Gastrocnemius medialis (tissue), 4 donors: Measurements from ENCODE around the gene TFEB. TPM values are rescaled to one million over a fixed set of nuclear protein-coding genes. Genes with fewer than 3 reads are reported as not detected.

Experiments used
- ATAC-seq, 2 donors: fragments of 150-250 bp; one replicate each; pipeline ENCODE4 v1.9.1; 2016
- DNase-seq, 2 donors: peaks; one replicate each; pipeline ENCODE4 v3.0.0-alpha.2; 2019
- H3K27ac ChIP-seq, 4 donors: fragments of 200-600 bp; sonication (generic); 1 replicate in 1 of 4; 2 replicates in 3 of 4; pipeline ENCODE4 v1.5.1; 2016 to 2018; ENCODE audit warnings: mild to moderate bottlenecking in 2 of 4, moderate library complexity in 1 of 4
- H3K27me3 ChIP-seq, 3 donors: fragments of 200-600 bp; sonication (generic) in 2 of 3; 1 replicate in 1 of 3; 2 replicates in 2 of 3; pipeline versions ENCODE4 v1.5.1 to v1.6.0; 2016 to 2019; ENCODE audit warnings: mild to moderate bottlenecking in 1 of 3, moderate library complexity in 1 of 3
- H3K36me3 ChIP-seq, 2 donors: fragments of 200-600 bp; sonication (generic) in 1 of 2; one replicate each; pipeline ENCODE4 v1.5.1; 2017 to 2018
- H3K4me1 ChIP-seq, 2 donors: fragments of 200-600 bp; sonication (generic) in 1 of 2; one replicate each; pipeline ENCODE4 v1.5.1; 2016 to 2017; ENCODE audit warnings: mild to moderate bottlenecking in 2 of 2
- H3K4me3 ChIP-seq, 4 donors: fragments of 200-600 bp; sonication (generic) in 3 of 4; 1 replicate in 1 of 4; 2 replicates in 3 of 4; pipeline ENCODE4 v1.5.1; 2016 to 2019; ENCODE audit warnings: mild to moderate bottlenecking in 2 of 4
- H3K9me3 ChIP-seq, 3 donors: fragments of 200-600 bp; sonication (generic) in 2 of 3; 1 replicate in 1 of 3; 2 replicates in 2 of 3; pipeline ENCODE4 v1.5.1; 2016 to 2019
- POLR2A ChIP-seq, 2 donors: fragments of 450-650 bp; IDR thresholded peaks; one replicate each; pipeline ENCODE4 v1.6.1; 2017; ENCODE audit warnings: antibody characterized with exemption in 2 of 2, mild to moderate bottlenecking in 2 of 2, moderate library complexity in 2 of 2
- in situ Hi-C, 4 donors: fragments of 200-750 bp; cut with MboI; loops; one replicate each; pipeline versions ENCODE4 v1.15.0 to v1.8.0; 2017; ENCODE audit warnings: low sequenced_read_pairs in 4 of 4
- intact Hi-C: fragments of 100-400 bp; cut with DNase I; formaldehyde crosslinking; loops from one replicate; pipeline ENCODE4 v1.15.1; 2023; ENCODE audit warnings: low total_unique reads
- total RNA-seq, 4 donors: library from RNA; depleted of rRNA; stranded (reverse); fragments of >200 nt; gene quantifications; one replicate each; pipeline versions ENCODE4 v1.1.0 to v1.2.3, GENCODE V29; 2016
- TF ChIP-seq, protein P1 (sequence below), 5 experiments: fragments of 450-650 bp in 3 of 5; fragments of 200-600 bp in 2 of 5; sonication (generic) in 2 of 5; IDR thresholded peaks in 4 of 5; conservative IDR thresholded peaks in 1 of 5; 1 replicate in 4 of 5; 2 replicates in 1 of 5; pipeline ENCODE4 v1.5.1; 2016 to 2019; ENCODE audit warnings: antibody characterized with exemption in 5 of 5, mild to moderate bottlenecking in 3 of 5, moderate library complexity in 3 of 5

The TFEB gene
- total RNA-seq, 4 donors from 2014 or later, result 82.8 to 121 (median 93.3) TPM

GRCh38 chr6:41719436-41720261, 15.8 kb downstream of the TFEB start:
- in situ Hi-C loops (no loop called here), intact Hi-C loops (no loop called here)
- H3K4me3 ChIP-seq, result peak overlapping the region in 1 of 4 donors; percentile 21
- DNase-seq, result no peak
- peak overlapping the region; percentile 97 to 99 (median 98) for H3K27ac ChIP-seq
- TF ChIP-seq, protein P1, sequence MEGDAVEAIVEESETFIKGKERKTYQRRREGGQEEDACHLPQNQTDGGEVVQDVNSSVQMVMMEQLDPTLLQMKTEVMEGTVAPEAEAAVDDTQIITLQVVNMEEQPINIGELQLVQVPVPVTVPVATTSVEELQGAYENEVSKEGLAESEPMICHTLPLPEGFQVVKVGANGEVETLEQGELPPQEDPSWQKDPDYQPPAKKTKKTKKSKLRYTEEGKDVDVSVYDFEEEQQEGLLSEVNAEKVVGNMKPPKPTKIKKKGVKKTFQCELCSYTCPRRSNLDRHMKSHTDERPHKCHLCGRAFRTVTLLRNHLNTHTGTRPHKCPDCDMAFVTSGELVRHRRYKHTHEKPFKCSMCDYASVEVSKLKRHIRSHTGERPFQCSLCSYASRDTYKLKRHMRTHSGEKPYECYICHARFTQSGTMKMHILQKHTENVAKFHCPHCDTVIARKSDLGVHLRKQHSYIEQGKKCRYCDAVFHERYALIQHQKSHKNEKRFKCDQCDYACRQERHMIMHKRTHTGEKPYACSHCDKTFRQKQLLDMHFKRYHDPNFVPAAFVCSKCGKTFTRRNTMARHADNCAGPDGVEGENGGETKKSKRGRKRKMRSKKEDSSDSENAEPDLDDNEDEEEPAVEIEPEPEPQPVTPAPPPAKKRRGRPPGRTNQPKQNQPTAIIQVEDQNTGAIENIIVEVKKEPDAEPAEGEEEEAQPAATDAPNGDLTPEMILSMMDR (IDR thresholded peaks at IDR 0.05 in 4 of 5, conservative IDR thresholded peaks at IDR 0.05 in 1 of 5), result no peak
- peak in 1 of 2 donors; percentile 9 for TF ChIP-seq POLR2A (IDR thresholded peaks at IDR 0.05)
- peak; percentile 16 to 21 for ATAC-seq
- no peaks in the 10 kb centered on the region for H3K27me3 ChIP-seq
- no peaks in the 10 kb centered on the region for H3K36me3 ChIP-seq
- no peaks in the 10 kb centered on the region for H3K9me3 ChIP-seq
- peaks cover 99 to 100% of the 10 kb centered on the region in 2 donors for H3K4me1 ChIP-seq

DNA sequence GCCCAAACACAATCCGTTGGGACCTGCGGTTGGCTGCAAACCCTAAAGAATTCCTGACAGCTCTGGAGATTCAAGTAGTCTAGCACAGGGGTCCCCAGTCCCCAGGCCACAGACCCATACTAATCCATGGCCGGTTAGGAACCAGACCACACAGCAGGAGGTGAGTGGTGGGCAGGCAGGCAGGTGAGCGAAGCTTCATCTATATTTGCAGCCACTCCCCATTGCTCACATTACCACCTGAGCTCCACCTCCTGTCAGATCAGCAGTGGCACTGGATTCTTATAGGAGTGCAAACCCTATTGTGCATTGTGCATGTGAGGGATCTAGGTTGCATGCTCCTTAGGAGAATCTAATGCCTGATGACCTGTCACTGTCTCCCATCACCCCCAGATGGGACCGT, 16.6 kb downstream of the TFEB start:
- ATAC-seq (no peak), DNase-seq (no peak)
- no peaks in the 10 kb centered on the region for H3K27me3 ChIP-seq
- H3K4me3 ChIP-seq, result no peak overlapping the region
- intact Hi-C loops (no loop called here), in situ Hi-C loops (no loop called here)
- peaks cover 99 to 100% of the 10 kb centered on the region in 2 donors for H3K4me1 ChIP-seq
- H3K27ac ChIP-seq, result peak overlapping the region; percentile 97 to 99 (median 98)
- H3K36me3 ChIP-seq, result no peaks in the 10 kb centered on the region
- TF ChIP-seq POLR2A (IDR thresholded peaks at IDR 0.05), result no peak
- TF ChIP-seq, protein P1 (IDR thresholded peaks at IDR 0.05 in 4 of 5, conservative IDR thresholded peaks at IDR 0.05 in 1 of 5), result no peak
- no peaks in the 10 kb centered on the region for H3K9me3 ChIP-seq

- in situ Hi-C loops, result no loop called here
- no peaks in the 10 kb centered on the region for H3K27me3 ChIP-seq
- no peak for TF ChIP-seq POLR2A (IDR thresholded peaks at IDR 0.05)
- TF ChIP-seq, protein P1 (IDR thresholded peaks at IDR 0.05 in 4 of 5, conservative IDR thresholded peaks at IDR 0.05 in 1 of 5), result no peak
- no peak overlapping the region for H3K4me3 ChIP-seq
- no peaks in the 10 kb centered on the region for H3K36me3 ChIP-seq
- no peak for DNase-seq
- no peaks in the 10 kb centered on the region for H3K9me3 ChIP-seq
- intact Hi-C loops, result no loop called here
- H3K4me1 ChIP-seq, result peaks cover 99 to 100% of the 10 kb centered on the region in 2 donors
- peak overlapping the region; percentile 97 to 99 (median 98) for H3K27ac ChIP-seq
- ATAC-seq, result no peak
Observed at GRCh38 chr6:41717392-41717736, 18.0 kb downstream of the TFEB start.

DNA sequence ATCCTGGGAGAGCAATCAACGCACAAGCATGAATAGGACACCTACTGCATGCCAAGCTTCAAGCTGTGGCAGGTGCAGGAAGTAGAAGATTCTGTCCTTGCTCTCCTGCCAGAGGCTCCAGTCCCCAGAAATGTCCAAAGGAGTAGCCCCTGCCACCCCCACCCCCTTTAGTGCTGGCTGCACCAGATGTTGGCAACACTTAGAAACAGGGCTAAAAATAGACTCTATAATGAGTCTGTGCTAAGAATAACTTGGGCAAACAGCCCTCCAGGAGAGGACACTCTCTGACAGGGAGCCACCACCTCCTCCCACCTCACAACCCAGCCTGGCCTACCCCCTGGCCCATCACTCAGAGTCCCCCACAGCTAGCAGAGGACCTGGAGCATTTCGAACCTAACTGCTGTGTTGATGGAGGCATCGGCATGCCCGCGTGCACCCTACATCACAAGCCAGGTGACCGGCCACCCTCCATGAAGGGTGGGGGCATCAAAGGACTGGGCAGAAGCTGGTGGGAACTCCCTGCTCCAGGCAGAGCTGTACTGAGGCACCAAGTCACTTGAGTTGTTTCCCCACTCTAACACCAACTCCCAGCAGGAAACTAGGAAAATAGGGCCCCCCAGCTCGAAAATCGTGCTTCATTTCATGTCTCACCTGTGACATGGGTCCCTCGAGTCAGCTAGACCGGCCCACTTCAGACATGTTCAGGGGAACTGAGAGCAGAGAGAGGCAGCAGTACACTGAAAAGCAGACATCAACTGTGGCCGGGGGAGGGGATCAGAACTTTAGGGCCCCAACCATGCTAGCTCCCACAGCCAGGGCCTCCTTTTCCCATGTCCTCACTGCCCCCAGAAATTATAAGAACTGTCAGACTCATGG, 18.7 kb downstream of the TFEB start:
- in situ Hi-C loops (no loop called here), intact Hi-C loops (no loop called here)
- Histone ChIP-seq H3K9me3 (no peaks in the 10 kb centered on the region), H3K36me3 (no peaks in the 10 kb centered on the region), H3K4me1 (peaks cover 99 to 100% of the 10 kb centered on the region in 2 donors), H3K27me3 (no peaks in the 10 kb centered on the region), H3K4me3 (no peak overlapping the region), H3K27ac (peak overlapping the region; percentile 97 to 99 (median 98))
- DNase-seq (peak; percentile 71 to 80), ATAC-seq (peak; percentile 52 to 55)
- TF ChIP-seq, protein P1 (IDR thresholded peaks at IDR 0.05 in 4 of 5, conservative IDR thresholded peaks at IDR 0.05 in 1 of 5), result no peak
- peak; percentile 32 to 57 for TF ChIP-seq POLR2A (IDR thresholded peaks at IDR 0.05)
